Osteoblast (primary cell): ENCODE data around the gene ACAD9. TPM values are rescaled to one million over a fixed set of nuclear protein-coding genes. Genes with fewer than 3 reads are reported as not detected.
"Not testable (repeated sequence)": the region's sequence is repeated elsewhere in the genome, so short reads cannot be mapped to it uniquely, and the experiment has no call there.

Experiments used
- DNase-seq: peaks from one replicate; pipeline ENCODE4 v3.0.0; 2011; ENCODE audit warnings: low spot score, mixed read lengths; ENCODE audit not compliant: insufficient read length; ENCODE audit errors: missing footprints
- H2AFZ ChIP-seq: 2 replicates; pipeline ENCODE4 v1.6.0; 2011; ENCODE audit warnings: mild to moderate bottlenecking, low read length
- H3K27ac ChIP-seq: 2 replicates; pipeline ENCODE4 v1.5.1; 2011; ENCODE audit warnings: mild to moderate bottlenecking, low read depth, low read length, moderate library complexity
- H3K27me3 ChIP-seq: 2 replicates; pipeline ENCODE4 v1.6.0; 2012; ENCODE audit warnings: mild to moderate bottlenecking, control low read depth, inconsistent platforms, low read length, moderate library complexity; ENCODE audit not compliant: insufficient read depth
- H3K36me3 ChIP-seq: 2 replicates; pipeline ENCODE4 v1.5.1; 2011; ENCODE audit warnings: mild to moderate bottlenecking, low read length, control low read depth, moderate library complexity; ENCODE audit not compliant: insufficient read depth
- H3K4me1 ChIP-seq: 2 replicates; pipeline ENCODE4 v1.5.1; 2011; ENCODE audit warnings: mild to moderate bottlenecking, low read length, control low read depth, moderate library complexity; ENCODE audit not compliant: insufficient read depth
- H3K4me2 ChIP-seq: 2 replicates; pipeline ENCODE4 v1.6.0; 2011; ENCODE audit warnings: mild to moderate bottlenecking, low read length; ENCODE audit not compliant: insufficient read depth
- H3K4me3 ChIP-seq: fragments of 200-600 bp; sonication (generic); 3 replicates; pipeline ENCODE4 v1.5.1; 2012; ENCODE audit warnings: mild to moderate bottlenecking, low read length, inconsistent platforms; ENCODE audit not compliant: insufficient read depth
- H3K79me2 ChIP-seq: 2 replicates; pipeline ENCODE4 v1.6.0; 2012; ENCODE audit warnings: mild to moderate bottlenecking, low read length, control low read depth, inconsistent platforms; ENCODE audit not compliant: insufficient read depth
- H3K9me3 ChIP-seq: 2 replicates; pipeline ENCODE4 v1.5.1; 2011; ENCODE audit warnings: low read depth, low read length, control low read depth
- H4K20me1 ChIP-seq: 2 replicates; pipeline ENCODE4 v1.6.0; 2012; ENCODE audit warnings: mild to moderate bottlenecking, low read length, control low read depth; ENCODE audit not compliant: insufficient read depth
- CTCF ChIP-seq: IDR thresholded peaks from 2 replicates; pipeline ENCODE4 v1.5.1; 2011; ENCODE audit warnings: mild to moderate bottlenecking, low read depth, low read length, moderate library complexity; ENCODE audit errors: extremely low read depth
- total RNA-seq: library from RNA; depleted of rRNA; stranded (reverse); fragments of >200 nt; gene quantifications from 2 replicates; pipeline ENCODE4 v1.2.3, GENCODE V29; 2012

Gene ACAD9
- total RNA-seq, 1 donor: 34.7 TPM

- Histone ChIP-seq H3K27me3 (no peaks in the 10 kb centered on the region), H3K9me3 (peaks cover 18% of the 10 kb centered on the region), H4K20me1 (no peaks in the 10 kb centered on the region), H3K4me1 (peaks cover 10% of the 10 kb centered on the region), H3K27ac (no peak overlapping the region), H3K79me2 (no peaks in the 10 kb centered on the region), H3K4me2 (no peak overlapping the region), H3K36me3 (no peaks in the 10 kb centered on the region), H3K4me3 (no peak overlapping the region), H2AFZ (no peak overlapping the region)
- no peak for DNase-seq
- TF ChIP-seq CTCF: no peak
These were observed 17.9 kb upstream of the ACAD9 start for GRCh38 chr3:128861491-128861890.

GRCh38 chr3:128863560-128863959 is 15.9 kb upstream of the ACAD9 start:
- Histone ChIP-seq H3K4me3 (no peak overlapping the region), H2AFZ (no peak overlapping the region), H3K4me1 (peaks cover 10% of the 10 kb centered on the region), H4K20me1 (no peaks in the 10 kb centered on the region), H3K79me2 (no peaks in the 10 kb centered on the region), H3K27ac (no peak overlapping the region), H3K4me2 (no peak overlapping the region), H3K36me3 (no peaks in the 10 kb centered on the region), H3K27me3 (no peaks in the 10 kb centered on the region), H3K9me3 (peaks cover 18% of the 10 kb centered on the region)
- DNase-seq: no peak
- TF ChIP-seq CTCF: peak; percentile 27

- Histone ChIP-seq H2AFZ (peak overlapping the region; percentile 65), H4K20me1 (no peaks in the 10 kb centered on the region), H3K27ac (no peak overlapping the region), H3K79me2 (no peaks in the 10 kb centered on the region), H3K4me3 (no peak overlapping the region), H3K4me2 (peak overlapping the region; percentile 17), H3K27me3 (no peaks in the 10 kb centered on the region), H3K4me1 (peaks cover 10% of the 10 kb centered on the region), H3K9me3 (peaks cover 11% of the 10 kb centered on the region), H3K36me3 (no peaks in the 10 kb centered on the region)
- TF ChIP-seq CTCF: no peak
- no peak for DNase-seq
These were observed 15.0 kb upstream of the ACAD9 start for GRCh38 chr3:128864351-128864811.

- H3K79me2 ChIP-seq, H4K20me1 ChIP-seq, H3K27ac ChIP-seq, DNase-seq, H3K4me1 ChIP-seq, H3K9me3 ChIP-seq, H3K36me3 ChIP-seq, H3K4me3 ChIP-seq, H3K27me3 ChIP-seq: not testable (repeated sequence)
- H3K4me2 ChIP-seq: peak overlapping the region; percentile 17
- H2AFZ ChIP-seq: peak overlapping the region; percentile 65
These were observed 14.3 kb upstream of the ACAD9 start for GRCh38 chr3:128864849-128865804.
